Mesenchymal stem cell (in vitro differentiated cells and primary cell): ENCODE results near the gene LRFN5.

Experiments used
- DNase-seq: peaks from one replicate; pipeline ENCODE4 v3.0.0-alpha.2; 2013
- H2AFZ ChIP-seq: one replicate; pipeline ENCODE4 v1.6.1; 2013; ENCODE audit warnings: low read depth, mild to moderate bottlenecking, control low read depth, inconsistent platforms, low read length, moderate library complexity
- H2AK5ac ChIP-seq: 2 replicates; pipeline ENCODE4 v1.6.1; 2013; ENCODE audit warnings: low read length, moderate library complexity, mild to moderate bottlenecking, inconsistent platforms; ENCODE audit not compliant: severe bottlenecking
- H2BK120ac ChIP-seq: one replicate; pipeline ENCODE4 v1.6.1; 2013; ENCODE audit warnings: low read depth, mild to moderate bottlenecking, inconsistent platforms, low read length, moderate library complexity
- H2BK12ac ChIP-seq, 2 experiments: one replicate each; pipeline ENCODE4 v1.6.1; 2013; ENCODE audit warnings: inconsistent platforms in 2 of 2, low read length in 2 of 2, mild to moderate bottlenecking in 2 of 2, moderate library complexity in 2 of 2, control low read depth in 1 of 2
- H2BK15ac ChIP-seq: one replicate; pipeline ENCODE4 v1.6.1; 2013; ENCODE audit warnings: mild to moderate bottlenecking, low read depth, inconsistent platforms; ENCODE audit not compliant: poor library complexity, severe bottlenecking
- H2BK5ac ChIP-seq: 2 replicates; pipeline ENCODE4 v1.6.1; 2013; ENCODE audit warnings: low read depth, mild to moderate bottlenecking, low read length, control low read depth, inconsistent platforms; ENCODE audit not compliant: poor library complexity, severe bottlenecking
- H3K14ac ChIP-seq, 2 experiments: one replicate each; pipeline ENCODE4 v1.6.1; 2013; ENCODE audit warnings: inconsistent platforms in 2 of 2, low read length in 2 of 2, control low read depth in 1 of 2, mild to moderate bottlenecking in 1 of 2, moderate library complexity in 1 of 2
- H3K18ac ChIP-seq, 2 experiments: one replicate each; pipeline ENCODE4 v1.6.1; 2013; ENCODE audit warnings: inconsistent platforms in 2 of 2, low read length in 2 of 2, control low read depth in 1 of 2, low read depth in 1 of 2, mild to moderate bottlenecking in 1 of 2
- H3K23ac ChIP-seq, 2 experiments: one replicate each; pipeline ENCODE4 v1.6.1; 2013; ENCODE audit warnings: inconsistent platforms in 2 of 2, low read length in 2 of 2, mild to moderate bottlenecking in 2 of 2, moderate library complexity in 2 of 2, control low read depth in 1 of 2
- H3K27ac ChIP-seq: 2 replicates; pipeline ENCODE4 v1.5.1; 2013; ENCODE audit warnings: mild to moderate bottlenecking, moderate library complexity, low read length, control low read depth, inconsistent platforms; ENCODE audit not compliant: poor library complexity, severe bottlenecking
- H3K27me3 ChIP-seq, 2 experiments: 2 replicates each; pipeline versions ENCODE4 v1.6.1 to v1.7.0; 2013; ENCODE audit warnings: low read length in 2 of 2, mild to moderate bottlenecking in 2 of 2, moderate library complexity in 2 of 2, control low read depth in 1 of 2, inconsistent platforms in 1 of 2; ENCODE audit not compliant: control insufficient read depth in 1 of 2, insufficient read depth in 1 of 2
- H3K36me3 ChIP-seq, 2 experiments: 2 replicates each; pipeline versions ENCODE4 v1.6.1 to v1.7.0; 2013; ENCODE audit warnings: low read length in 2 of 2, control low read depth in 1 of 2, inconsistent platforms in 1 of 2, low read depth in 1 of 2, mild to moderate bottlenecking in 1 of 2; ENCODE audit not compliant: insufficient read depth in 2 of 2, control insufficient read depth in 1 of 2
- H3K4ac ChIP-seq, 2 experiments: one replicate each; pipeline ENCODE4 v1.6.1; 2013; ENCODE audit warnings: inconsistent platforms in 2 of 2, low read length in 2 of 2, mild to moderate bottlenecking in 2 of 2, moderate library complexity in 2 of 2, control low read depth in 1 of 2, low read depth in 1 of 2
- H3K4me1 ChIP-seq: 2 replicates; pipeline ENCODE4 v1.6.1; 2013; ENCODE audit warnings: low read depth, low read length, control low read depth; ENCODE audit not compliant: control insufficient read depth, insufficient read depth
- H3K4me2 ChIP-seq: 2 replicates; pipeline ENCODE4 v1.6.1; 2013; ENCODE audit warnings: low read length, mild to moderate bottlenecking, inconsistent platforms; ENCODE audit not compliant: poor library complexity, severe bottlenecking
- H3K4me3 ChIP-seq, 2 experiments: 2 replicates each; pipeline versions ENCODE4 v1.5.1 to v1.7.0; 2013; ENCODE audit warnings: low read length in 2 of 2, mild to moderate bottlenecking in 2 of 2, control low read depth in 1 of 2, low read depth in 1 of 2; ENCODE audit not compliant: insufficient read depth in 1 of 2
- H3K79me1 ChIP-seq: replicated peaks from 2 replicates; pipeline ENCODE4 v1.6.1; 2013; ENCODE audit warnings: mild to moderate bottlenecking, control low read depth, low read length, inconsistent platforms; ENCODE audit not compliant: poor library complexity, severe bottlenecking
- H3K9ac ChIP-seq: 2 replicates; pipeline ENCODE4 v1.7.0; 2013; ENCODE audit warnings: mild to moderate bottlenecking, low read length, moderate library complexity
- H3K9me3 ChIP-seq: 2 replicates; pipeline ENCODE4 v1.7.0; 2013; ENCODE audit warnings: mild to moderate bottlenecking, low read length; ENCODE audit not compliant: control insufficient read depth
- H4K8ac ChIP-seq: one replicate; pipeline ENCODE4 v1.6.1; 2013; ENCODE audit warnings: inconsistent platforms, mild to moderate bottlenecking, low read length, moderate library complexity
- H4K91ac ChIP-seq: one replicate; pipeline ENCODE4 v1.6.1; 2013; ENCODE audit warnings: mild to moderate bottlenecking, low read length, inconsistent platforms
- WGBS: methylation state at CpG from one replicate; pipeline ENCODE4 v1.1.7; 2013; ENCODE audit warnings: mixed read lengths; 5-methylcytosine and 5-hydroxymethylcytosine counted together

LRFN5 gene

GRCh38 chr14:41650802-41651201 lies 44.1 kb downstream of the LRFN5 start:
- H3K27me3 ChIP-seq = no peaks in the 10 kb centered on the region
- H3K4ac ChIP-seq = no peak overlapping the region
- no peaks in the 10 kb centered on the region for H3K9me3 ChIP-seq
- no peak overlapping the region for H4K8ac ChIP-seq
- H3K9ac ChIP-seq = no peak overlapping the region
- H2BK120ac ChIP-seq = no peak overlapping the region
- no CpG with 5 or more reads among the region's 1 CpG for whole genome bisulfite sequencing
- H3K14ac ChIP-seq = no peak overlapping the region
- no peak overlapping the region for H2BK15ac ChIP-seq
- no peak overlapping the region for H4K91ac ChIP-seq
- H3K4me1 ChIP-seq = no peaks in the 10 kb centered on the region
- H2AK5ac ChIP-seq = no peak overlapping the region
- H3K4me3 ChIP-seq = no peak overlapping the region
- no peak overlapping the region for H3K18ac ChIP-seq
- no peaks in the 10 kb centered on the region for H3K36me3 ChIP-seq
- H2BK12ac ChIP-seq = no peak overlapping the region
- no peak overlapping the region for H3K23ac ChIP-seq
- H3K79me1 ChIP-seq = peaks cover 3% of the 10 kb centered on the region
- no peak overlapping the region for H3K4me2 ChIP-seq
- H2AFZ ChIP-seq = no peak overlapping the region
- no peak overlapping the region for H3K27ac ChIP-seq
- no peak overlapping the region for H2BK5ac ChIP-seq
- DNase-seq = no peak

- Histone ChIP-seq H3K23ac (no peak overlapping the region), H3K27ac (no peak overlapping the region), H3K36me3 (no peaks in the 10 kb centered on the region), H3K4me2 (no peak overlapping the region), H3K4ac (no peak overlapping the region), H3K4me1 (no peaks in the 10 kb centered on the region), H2BK12ac (no peak overlapping the region), H3K9me3 (no peaks in the 10 kb centered on the region), H2BK5ac (no peak overlapping the region), H2AFZ (no peak overlapping the region), H3K79me1 (peaks cover 3% of the 10 kb centered on the region), H4K91ac (no peak overlapping the region), H3K4me3 (no peak overlapping the region), H3K18ac (no peak overlapping the region), H4K8ac (no peak overlapping the region), H2BK120ac (no peak overlapping the region), H3K14ac (no peak overlapping the region), H3K9ac (no peak overlapping the region), H2BK15ac (no peak overlapping the region), H2AK5ac (no peak overlapping the region), H3K27me3 (no peaks in the 10 kb centered on the region)
- no peak for DNase-seq
- 88% methylated on average over 1 of the region's 1 CpG for WGBS
Measured at GRCh38 chr14:41654196-41654595, 47.5 kb downstream of the LRFN5 start.

GRCh38 chr14:41662780-41663472 lies 56.2 kb downstream of the LRFN5 start:
- 83% methylated on average over 3 of the region's 3 CpGs for WGBS
- H3K9me3 ChIP-seq = no peaks in the 10 kb centered on the region
- DNase-seq = no peak
- no peak overlapping the region for H4K91ac ChIP-seq
- no peak overlapping the region for H3K4me3 ChIP-seq
- H2BK5ac ChIP-seq = no peak overlapping the region
- no peak overlapping the region for H4K8ac ChIP-seq
- H2AK5ac ChIP-seq = peak overlapping the region; percentile 91
- H3K27ac ChIP-seq = peak overlapping the region; percentile 72
- H2BK120ac ChIP-seq = no peak overlapping the region
- H3K23ac ChIP-seq = no peak overlapping the region
- no peak overlapping the region for H3K4me2 ChIP-seq
- H3K9ac ChIP-seq = no peak overlapping the region
- H3K14ac ChIP-seq = no peak overlapping the region
- no peak overlapping the region for H3K4ac ChIP-seq
- no peak overlapping the region for H2BK15ac ChIP-seq
- no peaks in the 10 kb centered on the region for H3K27me3 ChIP-seq
- H2AFZ ChIP-seq = no peak overlapping the region
- H2BK12ac ChIP-seq = no peak overlapping the region
- no peak overlapping the region for H3K18ac ChIP-seq
- H3K36me3 ChIP-seq = no peaks in the 10 kb centered on the region
- H3K79me1 ChIP-seq = no peaks in the 10 kb centered on the region
- no peaks in the 10 kb centered on the region for H3K4me1 ChIP-seq

GRCh38 chr14:41663473-41663850 lies 56.8 kb downstream of the LRFN5 start:
- Histone ChIP-seq H3K4me2 (peak overlapping the region; percentile 43), H4K8ac (no peak overlapping the region), H3K9ac (no peak overlapping the region), H3K4me1 (no peaks in the 10 kb centered on the region), H4K91ac (no peak overlapping the region), H3K27me3 (no peaks in the 10 kb centered on the region), H3K18ac (no peak overlapping the region), H3K23ac (no peak overlapping the region), H3K36me3 (no peaks in the 10 kb centered on the region), H3K79me1 (no peaks in the 10 kb centered on the region), H3K4ac (no peak overlapping the region), H2BK12ac (no peak overlapping the region), H2AFZ (no peak overlapping the region), H3K9me3 (no peaks in the 10 kb centered on the region), H3K14ac (no peak overlapping the region), H2AK5ac (no peak overlapping the region), H3K4me3 (no peak overlapping the region), H2BK15ac (no peak overlapping the region), H2BK5ac (no peak overlapping the region), H2BK120ac (no peak overlapping the region), H3K27ac (peak overlapping the region; percentile 72)
- WGBS = 88% methylated on average over 1 of the region's 2 CpGs
- DNase-seq = no peak
